ENCODE measurements around the gene PNLIP.

Gene PNLIP

DNA sequence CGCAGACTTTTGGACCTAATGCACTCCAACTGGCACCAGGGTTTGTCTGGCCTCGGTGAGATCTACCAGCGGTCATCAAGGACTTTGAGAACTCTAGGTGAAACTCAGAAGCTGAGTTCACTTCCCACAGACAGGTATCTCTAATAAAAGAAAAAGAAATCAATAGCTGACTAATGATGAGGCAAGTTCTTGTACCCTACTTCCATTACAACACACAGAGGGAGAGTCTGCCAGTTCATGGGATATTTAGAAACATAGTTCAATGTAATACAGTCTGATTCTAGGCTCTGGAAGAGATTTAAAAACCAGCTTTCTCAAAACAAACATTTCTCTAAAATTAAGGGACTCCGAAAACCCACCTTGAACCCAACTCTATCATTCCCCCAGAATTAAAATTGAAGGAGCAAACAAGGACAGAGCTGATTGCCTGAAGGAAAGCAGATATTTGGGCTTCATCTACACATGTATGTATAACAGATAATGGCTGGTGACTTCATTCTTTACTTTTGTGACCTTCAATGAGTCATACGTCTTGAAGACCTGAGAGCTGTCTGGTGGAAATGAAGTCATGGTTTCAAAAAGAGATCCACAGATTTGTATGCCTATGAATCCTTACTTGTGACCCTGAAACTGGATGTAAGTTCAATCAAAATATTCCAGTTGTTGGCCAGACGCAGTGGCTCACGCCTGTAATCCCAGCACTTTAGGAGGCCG, 42.3 kb downstream of the PNLIP start:
- DNase-seq (ENCODE audit: low spot score), result no peak

DNA sequence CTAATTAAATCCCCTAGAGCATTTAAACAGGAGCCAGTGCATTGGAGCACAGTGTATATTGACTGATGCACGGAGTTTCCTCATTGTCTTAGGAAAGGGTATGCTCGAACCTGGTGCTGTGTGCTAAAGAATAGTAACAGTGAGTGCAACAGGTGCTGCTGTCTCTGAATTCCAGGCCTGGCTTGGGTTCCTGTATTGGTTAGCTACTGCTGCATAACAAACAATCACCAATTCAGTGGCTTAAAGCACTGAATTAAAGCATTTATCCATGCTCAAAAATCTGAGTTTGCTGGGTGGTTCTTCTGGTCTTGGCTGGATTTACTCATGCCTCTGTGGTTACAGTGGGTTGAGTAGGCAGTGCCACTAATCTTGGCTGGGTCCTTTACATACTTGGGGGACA, 43.3 kb downstream of the PNLIP start:
- DNase-seq (ENCODE audit: low spot score), result no peak

DNA sequence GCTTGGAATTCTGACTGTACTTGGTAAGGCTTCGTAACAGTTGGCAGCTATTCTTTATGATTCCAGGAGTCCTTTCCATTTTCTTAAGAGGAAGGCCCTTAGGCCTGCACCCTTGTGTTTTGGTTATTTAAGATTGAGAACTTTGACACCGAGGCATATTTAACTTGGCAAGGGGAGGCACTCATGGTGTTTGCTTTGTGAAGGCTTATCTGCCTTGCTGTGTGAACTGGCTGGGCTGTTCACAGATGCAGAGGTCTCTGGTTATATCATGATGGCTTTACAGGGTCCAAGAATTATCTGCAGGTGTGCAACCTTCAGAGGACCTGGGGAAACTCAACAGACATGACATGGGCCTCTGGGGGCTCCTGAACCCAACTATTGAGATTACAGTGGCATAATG, 44.2 kb downstream of the PNLIP start:
- DNase-seq (ENCODE audit: low spot score), result no peak

DNA sequence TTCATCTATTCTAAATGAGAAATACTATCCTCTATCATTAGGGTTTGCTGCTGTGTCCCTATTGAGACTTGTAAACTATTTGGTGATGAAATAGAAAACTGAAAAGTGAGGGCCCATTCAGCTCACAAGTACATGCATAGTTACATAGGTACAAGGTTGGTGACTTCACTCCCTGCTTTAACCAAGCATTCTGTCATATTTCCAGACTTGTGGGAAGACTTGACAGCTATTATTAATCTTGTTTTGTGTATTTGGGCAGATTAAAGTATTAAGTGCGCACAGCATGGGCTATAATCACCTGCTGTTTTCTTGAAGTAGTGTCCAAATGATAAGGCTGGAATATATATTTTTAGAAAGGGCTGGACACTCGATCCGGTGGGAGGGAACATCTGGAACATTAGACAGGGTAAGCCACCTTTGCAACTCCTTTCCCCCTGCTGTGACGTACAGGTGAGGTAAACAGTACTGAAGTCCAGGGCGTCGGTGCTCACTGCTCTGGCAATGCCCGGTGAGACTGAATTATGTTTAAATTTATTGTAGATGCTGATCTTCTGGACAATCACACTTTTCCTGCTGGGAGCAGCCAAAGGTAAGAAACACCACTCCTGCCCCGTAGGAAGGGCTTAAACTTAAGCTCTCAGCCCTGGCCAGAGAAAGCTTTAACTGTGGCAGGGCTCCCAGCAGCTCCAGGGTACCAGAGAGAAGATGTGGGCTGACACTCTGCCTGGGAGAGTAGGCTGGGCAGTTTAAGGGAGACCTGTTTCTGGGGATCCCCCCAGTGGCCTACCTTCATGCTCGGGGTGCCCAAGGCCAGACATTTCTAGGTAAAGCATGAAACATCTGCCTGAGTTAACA, 45.1 kb downstream of the PNLIP start, which contains the start of gene PNLIPRP1:
Gene PNLIPRP1 (plus strand): TSS at position 370 of the 855 bp plus-strand sequence. CDS start 171 bp downstream, at position 541.
- no peak for DNase-seq (ENCODE audit: low spot score)

DNA sequence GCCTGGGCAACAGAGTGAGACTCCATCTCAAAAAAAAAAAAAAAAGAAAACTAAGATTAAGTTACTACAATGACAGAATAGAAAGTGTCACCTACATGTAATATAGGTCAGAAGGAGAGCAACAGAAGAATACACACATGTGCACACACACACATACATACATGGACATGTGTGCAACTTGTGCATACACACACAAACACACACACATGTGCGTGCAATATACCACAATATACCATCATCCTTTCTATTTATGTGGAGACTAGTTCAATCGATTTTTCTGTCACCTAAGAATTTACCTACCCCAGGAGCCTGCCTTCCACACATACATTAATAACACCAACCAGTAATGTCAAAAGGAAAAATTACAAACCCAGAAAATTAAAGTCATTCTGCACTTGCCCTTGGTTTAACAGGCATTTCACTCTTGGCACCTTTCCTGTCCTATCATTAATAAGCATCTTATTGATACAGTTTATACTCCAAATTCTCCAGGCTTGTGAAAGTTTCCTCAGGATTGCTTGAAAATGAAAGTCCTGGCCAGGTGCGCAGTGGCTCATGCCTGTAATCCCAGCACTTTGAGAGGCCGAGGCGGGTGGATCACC, 47.5 kb downstream of the PNLIP start:
- DNase-seq (ENCODE audit: low spot score), result no peak

DNA sequence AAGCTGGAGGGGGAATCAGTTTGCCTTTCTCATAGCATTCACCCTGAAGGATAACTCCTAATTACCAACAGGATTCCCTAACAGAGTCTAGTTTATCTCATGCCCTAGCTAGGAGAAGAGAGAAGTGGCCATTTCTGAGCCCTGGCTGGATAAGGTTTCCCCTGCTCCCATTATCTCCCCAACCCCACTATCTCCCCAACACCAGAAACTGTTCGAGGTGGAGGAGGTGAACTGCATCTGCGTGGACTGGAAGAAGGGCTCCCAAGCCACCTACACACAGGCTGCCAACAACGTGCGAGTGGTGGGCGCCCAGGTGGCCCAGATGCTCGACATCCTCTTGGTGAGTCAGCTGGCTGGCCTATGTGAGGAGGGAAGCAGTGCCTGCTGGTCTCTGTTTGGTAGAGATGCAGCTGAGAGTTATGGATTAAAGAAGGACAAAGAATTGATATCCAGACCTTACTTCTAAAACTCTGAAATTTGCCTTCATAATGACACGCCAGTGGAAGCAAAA, 48.8 kb downstream of the PNLIP start:
- no peak for DNase-seq (ENCODE audit: low spot score)

DNA sequence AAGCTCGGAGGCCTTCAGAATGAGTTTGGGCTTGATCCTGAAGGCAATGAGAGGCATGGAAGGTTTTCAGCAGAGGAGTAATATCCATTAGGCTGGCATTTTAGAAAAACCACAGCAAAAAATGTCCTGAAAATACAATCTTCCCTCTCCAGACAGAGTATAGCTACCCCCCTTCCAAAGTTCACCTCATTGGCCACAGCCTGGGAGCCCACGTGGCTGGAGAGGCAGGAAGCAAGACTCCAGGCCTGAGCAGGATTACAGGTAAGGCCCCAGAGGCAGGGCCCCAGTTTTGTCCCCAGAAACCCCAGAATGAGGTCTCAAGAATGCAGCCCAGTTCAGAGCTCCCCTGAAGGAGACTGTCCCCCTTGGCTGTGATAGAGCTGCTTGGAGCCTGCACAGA, 50.3 kb downstream of the PNLIP start:
- DNase-seq (ENCODE audit: low spot score), result no peak

DNA sequence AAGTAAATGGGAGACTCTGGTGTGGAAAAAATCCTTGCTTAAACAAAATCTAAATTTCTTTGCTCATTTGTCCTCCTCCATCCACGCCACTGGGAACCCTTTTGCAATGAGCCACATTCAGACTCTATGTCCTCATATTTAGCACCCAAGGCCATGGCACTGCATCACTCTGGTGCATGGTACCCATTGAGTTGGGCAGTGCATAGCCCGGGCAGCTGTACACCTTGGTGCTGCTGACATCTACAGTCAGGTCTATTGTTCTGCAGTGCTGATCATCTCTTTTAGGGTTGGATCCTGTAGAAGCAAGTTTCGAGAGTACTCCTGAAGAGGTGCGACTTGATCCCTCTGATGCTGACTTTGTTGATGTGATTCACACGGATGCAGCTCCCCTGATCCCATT, 51.8 kb downstream of the PNLIP start:
- DNase-seq (ENCODE audit: low spot score), result no peak

DNA sequence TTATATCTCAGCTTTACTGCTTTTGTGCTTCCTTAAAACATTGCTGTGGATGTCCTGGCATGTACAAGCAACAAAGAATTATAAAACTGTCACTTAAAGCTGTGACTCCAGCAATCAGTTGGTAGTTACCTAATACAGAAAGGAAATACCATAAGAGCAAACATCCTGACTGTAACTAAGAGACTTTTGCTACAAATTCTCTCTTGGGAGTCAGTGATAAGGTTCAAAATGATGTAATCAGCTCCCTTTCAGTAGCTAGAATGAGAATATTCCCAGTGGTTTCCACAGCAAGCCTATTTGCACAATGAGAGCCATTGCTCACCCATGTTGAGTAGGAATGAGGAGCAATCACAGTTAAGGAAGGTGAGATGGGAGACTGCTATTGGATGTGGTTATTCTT, 52.6 kb downstream of the PNLIP start:
- DNase-seq (ENCODE audit: low spot score), result no peak

DNA sequence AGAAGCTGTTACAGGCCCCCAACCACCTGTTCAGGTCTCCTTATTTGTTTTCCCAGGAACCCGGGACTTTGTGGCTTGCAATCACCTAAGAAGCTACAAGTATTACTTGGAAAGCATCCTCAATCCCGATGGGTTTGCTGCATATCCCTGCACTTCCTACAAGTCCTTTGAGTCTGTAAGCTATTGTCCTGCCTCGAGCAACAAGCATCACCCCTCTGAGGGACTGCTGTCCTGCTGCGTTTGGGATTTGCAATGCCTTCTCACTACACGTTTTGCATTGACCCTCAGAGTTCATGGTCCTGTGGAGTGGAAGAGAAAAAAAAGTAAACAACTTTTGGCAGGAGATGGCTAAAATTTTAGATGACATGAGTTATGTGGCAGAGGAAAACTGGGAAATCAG, 54.3 kb downstream of the PNLIP start:
- no peak for DNase-seq (ENCODE audit: low spot score)

DNA sequence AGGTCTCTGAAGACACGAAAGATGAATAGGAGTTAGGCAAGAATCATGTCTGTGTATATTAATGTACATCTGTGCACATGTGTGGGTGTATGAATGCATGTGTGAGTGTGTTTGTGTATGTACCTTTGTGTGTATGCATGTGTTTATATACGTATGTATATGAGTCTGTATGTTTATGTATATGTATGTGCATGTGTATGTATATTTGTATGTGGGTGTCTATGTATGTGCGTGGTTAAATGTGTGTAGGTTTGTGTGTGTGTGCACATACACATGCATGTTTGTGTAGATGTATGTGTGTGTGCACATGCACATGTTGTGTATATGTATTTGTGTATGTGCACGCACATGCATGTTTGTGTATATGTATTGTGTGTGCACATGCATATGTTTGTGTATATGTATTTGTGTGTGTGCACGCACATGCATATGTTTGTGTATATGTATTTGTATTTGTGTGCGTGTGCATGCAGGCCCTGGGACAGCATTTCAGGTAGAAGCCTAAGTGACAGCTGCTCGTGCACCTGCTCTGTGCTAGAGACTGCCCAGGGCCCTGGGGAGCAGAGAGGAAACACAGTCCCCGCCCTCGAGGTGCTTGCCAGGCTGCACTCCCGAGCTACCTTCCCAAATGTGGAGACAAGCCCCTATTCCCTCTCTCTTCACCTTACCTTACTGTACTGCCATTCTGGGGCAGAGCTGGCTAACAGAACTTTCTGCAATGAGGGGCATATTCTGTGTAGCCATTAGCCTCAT, 57.1 kb downstream of the PNLIP start:
- DNase-seq (ENCODE audit: low spot score), result no peak

DNA sequence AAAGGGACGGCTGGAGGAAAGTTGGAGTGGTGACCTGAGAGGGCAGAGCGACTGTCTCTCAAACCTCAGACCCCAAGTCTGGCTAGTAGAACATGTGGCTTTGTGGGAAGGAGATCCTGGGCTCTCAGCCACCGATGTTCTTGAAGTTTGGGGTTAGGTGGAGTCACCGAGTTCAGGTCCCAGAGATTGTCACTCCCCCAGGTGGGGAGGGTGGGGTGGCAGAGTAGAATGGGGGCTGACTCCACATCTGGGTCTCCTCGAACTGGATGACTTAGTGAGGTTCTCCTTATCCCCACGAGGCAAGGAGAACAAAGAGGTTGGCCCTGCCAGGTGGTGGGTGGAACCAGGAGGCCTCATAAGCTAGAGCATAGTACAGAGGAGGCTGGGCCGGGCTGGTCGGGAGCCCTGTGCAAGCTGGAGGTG, 60.3 kb downstream of the PNLIP start:
- no peak for DNase-seq (ENCODE audit: low spot score)

DNA sequence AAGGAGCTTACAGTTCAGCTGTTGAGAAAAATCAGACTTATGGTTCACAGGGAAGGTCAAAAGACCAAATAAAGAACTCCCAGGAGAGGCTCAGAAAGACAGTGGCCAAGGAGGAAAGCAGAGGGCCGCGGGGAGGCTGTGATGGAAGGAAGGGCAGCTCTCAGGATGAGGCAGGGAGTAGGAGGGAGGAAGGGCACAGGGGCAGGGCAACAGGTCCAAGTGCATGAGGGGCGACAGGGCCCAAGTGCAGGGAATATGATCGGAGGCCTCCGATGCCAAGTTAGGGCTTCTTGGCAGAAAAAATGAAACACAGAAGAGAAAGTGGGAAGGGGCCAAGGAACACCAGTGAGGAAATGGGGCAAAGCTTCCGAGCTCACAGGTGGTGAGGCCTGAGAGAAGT, 61.6 kb downstream of the PNLIP start:
- no peak for DNase-seq (ENCODE audit: low spot score)

DNA sequence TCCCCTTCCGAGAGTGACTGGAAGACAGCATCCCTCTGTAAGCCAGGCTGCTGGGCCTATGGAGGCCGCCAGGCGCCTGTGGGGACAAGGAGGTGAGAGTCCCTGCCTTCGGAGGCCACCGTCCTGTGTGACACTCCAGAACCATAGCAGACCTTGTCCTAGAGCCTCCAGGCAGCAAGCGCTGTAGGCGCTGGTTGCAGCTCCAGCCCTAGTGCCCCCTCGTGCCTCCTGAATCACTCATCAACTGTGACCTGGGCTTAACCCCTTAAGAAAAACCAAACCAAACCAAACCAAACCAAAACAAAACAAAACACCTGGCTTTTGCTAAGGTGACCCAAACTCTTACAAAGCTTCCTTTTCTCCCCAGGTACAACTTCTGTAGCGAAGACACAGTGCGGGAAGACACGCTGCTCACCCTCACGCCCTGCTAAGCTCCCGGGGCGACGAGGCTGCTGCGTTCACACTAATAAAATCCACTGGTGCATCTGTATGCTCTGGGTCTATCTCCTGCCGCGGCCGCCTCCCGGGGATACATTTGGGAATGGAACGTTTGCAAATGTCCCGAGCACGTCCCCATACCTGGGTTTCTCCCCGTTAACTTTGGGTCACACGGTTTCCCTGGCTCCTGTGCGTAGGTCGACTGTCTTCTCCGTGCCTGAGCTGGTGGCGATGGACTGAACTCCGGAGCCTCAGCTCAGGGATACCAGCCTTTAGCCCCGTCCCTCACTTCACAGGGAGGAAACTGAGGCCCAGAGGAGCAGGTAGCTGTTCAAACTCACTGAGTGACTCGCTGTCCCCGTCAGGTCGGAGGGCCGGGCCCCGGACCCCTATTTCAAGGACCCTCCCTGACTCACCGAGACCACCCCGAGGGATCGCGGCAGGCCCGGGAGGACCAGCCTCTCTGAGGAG, 63.2 kb downstream of the PNLIP start:
- no peak for DNase-seq (ENCODE audit: low spot score)

DNA sequence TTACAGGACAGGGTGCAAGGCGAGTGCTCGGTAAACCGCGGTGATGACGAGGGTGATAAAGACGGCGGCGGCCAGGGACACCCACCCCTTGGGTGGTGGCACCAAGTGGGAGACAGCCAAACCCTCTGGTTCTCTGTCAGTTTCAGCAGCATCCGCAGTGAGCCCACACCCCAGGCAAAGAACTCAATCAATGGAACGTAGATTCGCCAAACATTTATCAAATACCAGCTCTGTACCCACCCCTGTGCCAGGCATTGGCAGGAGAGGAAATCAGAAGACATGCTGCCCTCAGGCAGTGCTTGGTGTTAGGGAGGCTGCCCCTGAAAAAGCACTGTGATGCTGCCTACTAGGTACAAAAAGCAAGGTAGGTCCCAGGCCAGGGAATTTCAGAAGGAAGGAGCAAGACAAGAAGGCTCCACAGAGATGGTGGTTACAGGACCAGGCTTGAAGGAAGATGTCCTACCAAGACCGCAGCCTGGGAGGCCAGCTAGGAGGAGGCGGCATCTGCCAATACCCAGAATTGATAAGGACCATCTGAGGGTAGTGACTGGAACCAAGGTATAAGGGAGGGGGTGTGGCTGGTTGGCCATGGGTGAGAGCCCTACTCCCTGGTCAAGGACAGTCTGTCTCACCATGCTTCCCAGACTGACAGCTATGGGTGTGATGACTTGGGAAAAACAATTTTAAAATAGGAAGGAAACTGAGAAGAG, 64.9 kb downstream of the PNLIP start:
- DNase-seq (ENCODE audit: low spot score), result no peak

DNA sequence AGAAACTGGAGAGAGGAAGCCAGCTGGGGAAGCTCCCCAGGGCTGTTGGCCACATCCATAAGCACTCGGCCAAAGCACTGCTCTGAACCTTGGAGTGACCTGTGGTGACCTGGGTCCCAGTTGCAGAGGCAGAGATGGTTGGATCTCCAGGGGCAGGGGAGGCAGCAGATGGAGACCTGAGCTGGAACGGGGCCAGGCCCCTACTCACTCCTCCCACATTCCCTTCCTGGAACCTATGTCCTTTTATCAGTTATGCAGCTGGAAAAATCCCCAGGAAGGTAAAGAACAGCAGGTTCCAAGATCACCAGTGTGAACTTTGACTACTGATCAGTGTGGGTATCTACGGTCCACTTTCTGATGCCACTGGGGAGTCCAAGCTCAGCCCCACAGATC, 65.4 kb downstream of the PNLIP start:
- no peak for DNase-seq (ENCODE audit: low spot score)

DNA sequence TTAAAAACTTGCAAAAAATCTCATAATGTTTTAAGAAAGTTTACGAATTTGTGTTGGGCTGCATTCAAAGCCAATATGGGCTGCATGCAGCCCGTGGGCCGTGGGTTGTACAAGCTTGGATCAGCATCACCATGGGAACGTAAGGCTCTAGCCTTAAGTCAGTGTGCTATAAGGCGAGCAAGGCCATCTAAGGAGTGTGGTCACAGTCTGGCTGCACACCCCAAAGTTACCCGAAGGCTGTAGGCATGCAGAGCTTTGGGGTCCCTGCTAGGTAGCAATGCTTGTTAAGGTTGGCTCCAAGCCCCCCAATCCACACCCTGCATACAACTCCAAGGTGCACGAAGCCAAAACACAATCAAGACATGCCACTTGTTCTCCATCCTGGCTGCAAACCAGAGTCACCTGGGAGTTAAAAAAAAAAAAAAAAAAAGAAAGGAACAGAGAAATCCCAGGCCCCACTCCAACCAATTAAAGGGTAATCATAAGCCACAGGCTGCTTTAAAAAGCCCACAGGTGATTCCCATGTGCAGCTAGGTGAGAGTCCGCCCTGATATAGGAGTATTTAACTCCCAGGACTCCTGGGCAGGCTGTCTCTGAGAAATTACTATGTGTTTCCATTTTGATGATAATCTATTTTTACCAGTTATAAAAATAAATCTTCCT, 66.5 kb downstream of the PNLIP start:
- DNase-seq (ENCODE audit: low spot score), result no peak

DNA sequence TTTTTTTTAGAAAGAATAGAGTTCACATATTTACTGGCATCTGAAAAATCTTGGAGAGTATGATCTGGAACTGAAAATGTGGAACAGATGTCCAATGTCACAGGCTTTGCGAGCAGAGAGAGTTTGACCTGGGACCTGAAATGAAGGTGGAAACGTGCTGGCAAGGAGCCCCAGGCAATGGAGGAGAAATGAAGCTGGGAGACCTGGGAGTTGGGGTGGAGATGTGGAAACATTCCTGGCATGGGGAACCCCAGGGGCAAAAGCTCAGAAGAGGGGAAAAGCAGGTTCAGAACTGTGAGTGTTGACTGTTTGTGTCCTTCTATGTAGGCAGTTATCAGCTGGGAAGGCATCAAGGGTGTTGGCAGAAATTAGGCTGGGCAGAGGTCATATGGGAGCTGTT, 67.7 kb downstream of the PNLIP start:
- DNase-seq (ENCODE audit: low spot score), result no peak

DNA sequence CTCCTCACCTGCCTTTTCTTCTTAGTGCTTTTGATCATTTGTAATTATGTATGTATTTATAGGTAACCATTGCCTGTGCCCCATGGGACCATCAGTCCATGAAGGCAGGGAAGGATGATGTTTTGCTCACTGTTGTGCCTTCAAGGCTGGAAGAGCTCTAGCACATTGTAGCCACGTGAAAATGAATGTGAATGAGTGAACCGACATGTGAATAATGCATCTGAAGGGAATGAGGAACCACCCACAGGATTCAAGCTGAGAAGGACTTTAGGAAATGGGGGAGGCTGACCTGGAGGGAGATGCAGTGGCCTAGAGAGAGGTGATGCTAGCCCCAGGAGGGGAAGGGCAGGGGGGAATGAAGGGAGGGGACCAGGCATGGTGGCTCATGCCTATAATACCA, 69.1 kb downstream of the PNLIP start:
- no peak for DNase-seq (ENCODE audit: low spot score)

All from cerebellar cortex (tissue), 1 donor.